HUES6 (cell line): ENCODE data around the gene VEZT.

Experiments used
- H3K27ac ChIP-seq: 2 replicates; pipeline ENCODE4 v1.7.0; 2013; ENCODE audit warnings: low read depth, mild to moderate bottlenecking, low read length, inconsistent platforms
- H3K27me3 ChIP-seq: 2 replicates; pipeline ENCODE4 v1.6.1; 2013; ENCODE audit warnings: low read length; ENCODE audit not compliant: control insufficient read depth, insufficient read depth
- H3K36me3 ChIP-seq: 2 replicates; pipeline ENCODE4 v1.6.1; 2013; ENCODE audit warnings: low read length; ENCODE audit not compliant: control insufficient read depth, insufficient read depth
- H3K4me1 ChIP-seq: 2 replicates; pipeline ENCODE4 v1.6.1; 2013; ENCODE audit warnings: low read length; ENCODE audit not compliant: control insufficient read depth, insufficient read depth
- H3K4me3 ChIP-seq: 2 replicates; pipeline ENCODE4 v1.5.1; 2013; ENCODE audit warnings: low read depth, low read length
- H3K9ac ChIP-seq: one replicate; pipeline ENCODE4 v1.6.1; 2013; ENCODE audit warnings: mild to moderate bottlenecking, low read length
- H3K9me3 ChIP-seq: 2 replicates; pipeline ENCODE4 v1.6.1; 2013; ENCODE audit warnings: low read depth, low read length; ENCODE audit not compliant: control insufficient read depth, insufficient read depth

Gene VEZT

GRCh38 chr12:95201056-95201670 is 16.4 kb upstream of the VEZT start:
- H3K9ac ChIP-seq = no peak overlapping the region
- H3K9me3 ChIP-seq = no peaks in the 10 kb centered on the region
- peak overlapping the region; percentile 16; the same call in 1 of the 2 replicates for H3K27ac ChIP-seq
- H3K36me3 ChIP-seq = no peaks in the 10 kb centered on the region
- no peak overlapping the region; the same call in 1 of the 2 replicates for H3K4me3 ChIP-seq
- H3K27me3 ChIP-seq = no peaks in the 10 kb centered on the region
- peaks cover 69% of the 10 kb centered on the region for H3K4me1 ChIP-seq

DNA sequence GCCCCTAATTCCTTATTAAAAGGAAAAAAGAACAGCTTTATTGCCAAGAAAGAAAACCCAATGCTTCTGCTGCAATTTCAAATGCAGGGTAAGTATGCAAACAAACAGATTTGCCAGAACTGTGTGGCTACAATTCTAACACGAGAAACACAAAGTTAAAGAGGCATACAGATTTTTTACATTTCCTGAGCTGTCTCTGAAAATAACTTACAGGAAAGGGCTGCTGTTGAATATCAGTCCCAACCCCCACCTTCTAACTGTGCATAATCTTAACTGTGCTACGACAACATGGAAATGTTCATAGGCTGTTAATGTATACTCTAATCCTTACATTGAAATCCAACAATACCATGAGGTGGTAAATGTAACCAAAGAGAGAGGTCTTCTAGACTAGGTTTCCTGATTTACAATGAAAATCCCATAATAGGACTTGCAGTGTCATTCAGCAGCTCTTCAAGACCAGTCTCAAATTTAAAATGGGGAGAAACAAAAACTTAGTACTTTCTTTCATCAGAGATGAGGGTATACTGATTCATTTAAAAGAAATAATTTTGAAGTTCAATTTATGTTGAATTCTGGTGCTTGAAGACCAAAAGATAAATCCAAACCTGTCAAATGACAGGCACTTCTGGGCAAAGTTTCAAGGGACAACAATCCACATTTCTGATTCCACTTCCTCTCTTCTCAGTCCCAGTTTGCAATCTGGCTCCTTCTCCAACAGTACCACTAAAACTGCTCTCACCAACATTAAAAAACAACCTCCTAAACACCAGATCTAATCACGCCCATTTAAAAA is 14.7 kb upstream of the VEZT start:
- peaks cover 76% of the 10 kb centered on the region for H3K4me1 ChIP-seq

DNA sequence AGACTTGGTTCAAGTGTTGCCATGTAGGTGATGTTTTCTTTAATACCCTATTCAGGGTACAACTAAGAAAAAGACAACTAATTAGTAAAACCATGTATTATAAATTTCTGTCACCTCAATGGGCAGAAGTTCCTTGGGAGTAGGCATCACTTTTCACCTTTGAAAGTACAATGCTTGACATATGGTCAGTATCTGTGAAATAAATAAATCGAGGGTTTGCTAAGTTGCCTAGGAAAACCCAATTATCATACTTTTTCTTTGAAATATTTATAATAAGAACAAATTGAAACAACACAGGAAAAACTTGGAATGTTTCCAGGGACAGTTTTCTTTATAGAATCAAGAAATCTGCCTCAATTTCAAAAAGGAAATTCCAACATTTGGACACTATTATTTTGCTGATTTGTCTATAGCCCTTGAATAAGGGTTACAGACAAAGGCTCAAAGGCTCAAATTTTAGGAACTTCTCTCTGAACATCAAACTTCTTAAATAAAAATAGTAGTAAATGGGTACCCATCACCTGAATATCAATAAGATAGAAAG is 14.0 kb upstream of the VEZT start:
- Histone ChIP-seq H3K4me3 (peak overlapping the region; percentile 23; the same call in 1 of the 2 replicates), H3K4me1 (peaks cover 80% of the 10 kb centered on the region), H3K36me3 (peaks cover 1% of the 10 kb centered on the region; the same call in 1 of the 2 replicates), H3K9me3 (no peaks in the 10 kb centered on the region), H3K27ac (peak overlapping the region; percentile 69; the same call in 1 of the 2 replicates), H3K27me3 (no peaks in the 10 kb centered on the region), H3K9ac (peak overlapping the region; percentile 5)

More for the DNA sequence above, 14.7 kb upstream of the VEZT start:
- H3K27me3 ChIP-seq = no peaks in the 10 kb centered on the region
- peak overlapping the region; percentile 55 for H3K27ac ChIP-seq
- no peaks in the 10 kb centered on the region for H3K36me3 ChIP-seq
- no peak overlapping the region for H3K4me3 ChIP-seq
- peak overlapping the region; percentile 5 for H3K9ac ChIP-seq
- no peaks in the 10 kb centered on the region for H3K9me3 ChIP-seq

DNA sequence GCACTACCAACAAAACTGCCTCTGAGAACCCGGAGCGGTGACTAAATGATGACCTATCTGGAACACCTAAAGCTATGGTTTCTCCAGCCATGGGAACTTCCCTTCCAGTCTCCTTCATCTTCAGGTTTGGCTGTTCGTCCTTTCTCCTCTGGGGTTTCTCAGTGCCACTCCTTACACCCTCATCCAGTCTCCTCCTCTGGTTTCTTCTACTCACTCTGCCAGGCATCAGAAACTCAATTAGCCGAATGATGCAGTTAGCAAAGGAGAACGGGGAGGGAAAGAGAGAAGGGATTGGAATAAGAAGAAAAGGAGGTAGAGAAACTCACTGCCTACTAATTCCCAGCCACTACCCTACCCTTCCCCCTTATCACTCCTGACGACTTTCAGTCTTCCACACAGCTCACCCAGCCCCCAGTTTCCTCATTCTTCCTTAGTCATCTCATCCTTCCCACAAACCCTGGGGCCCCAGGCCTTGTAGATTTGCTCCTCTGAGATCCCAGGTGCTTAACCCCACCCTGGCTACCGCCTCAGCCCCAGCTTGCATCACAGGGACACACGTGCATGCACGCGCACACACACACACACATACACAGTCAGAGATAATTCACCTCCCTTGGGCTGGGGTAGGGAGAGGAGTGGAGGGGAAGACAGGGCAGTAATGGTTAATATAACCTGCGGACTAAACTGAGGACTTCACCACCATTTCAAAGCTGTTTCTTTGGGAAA is 13.3 kb upstream of the VEZT start:
- Histone ChIP-seq H3K27me3 (no peaks in the 10 kb centered on the region), H3K4me3 (peak overlapping the region; percentile 23; the same call in 1 of the 2 replicates), H3K4me1 (peaks cover 80% of the 10 kb centered on the region), H3K9me3 (no peaks in the 10 kb centered on the region), H3K27ac (peak overlapping the region; percentile 69; the same call in 1 of the 2 replicates), H3K36me3 (peaks cover 3% of the 10 kb centered on the region; the same call in 1 of the 2 replicates), H3K9ac (peak overlapping the region; percentile 50)

DNA sequence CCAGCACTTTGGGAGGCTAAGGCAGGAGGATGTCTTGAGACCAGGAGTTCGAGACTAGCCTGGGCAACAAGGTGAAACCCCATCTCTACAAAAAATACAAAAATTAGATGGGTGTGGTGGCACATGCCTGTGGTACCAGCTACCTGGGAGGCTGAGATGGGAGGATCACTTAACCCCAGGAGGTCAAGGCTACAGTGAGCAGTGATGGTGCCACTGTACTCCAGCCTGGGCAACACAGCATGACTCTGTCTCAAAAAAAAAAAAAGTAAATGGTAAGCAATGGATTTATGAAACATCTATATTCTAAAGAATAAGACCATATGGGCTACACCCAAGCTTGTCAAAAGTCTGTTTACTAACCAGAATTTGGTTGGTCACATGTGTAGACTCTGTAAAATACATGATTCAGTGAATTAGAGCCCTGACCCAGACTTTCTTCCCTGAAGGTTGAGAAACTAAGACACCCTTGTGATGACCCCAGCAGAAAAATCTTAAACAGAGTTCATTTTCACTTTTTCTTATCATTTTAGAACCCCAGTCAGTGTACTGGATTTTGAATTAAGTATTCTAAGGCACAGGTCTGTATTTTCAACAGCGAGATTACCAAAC is 12.5 kb upstream of the VEZT start:
- Histone ChIP-seq H3K27me3 (no peaks in the 10 kb centered on the region), H3K36me3 (peaks cover 3% of the 10 kb centered on the region; the same call in 1 of the 2 replicates), H3K9ac (peak overlapping the region; percentile 50), H3K9me3 (no peaks in the 10 kb centered on the region), H3K27ac (peak overlapping the region; percentile 69), H3K4me1 (peaks cover 83% of the 10 kb centered on the region), H3K4me3 (no peak overlapping the region)

DNA sequence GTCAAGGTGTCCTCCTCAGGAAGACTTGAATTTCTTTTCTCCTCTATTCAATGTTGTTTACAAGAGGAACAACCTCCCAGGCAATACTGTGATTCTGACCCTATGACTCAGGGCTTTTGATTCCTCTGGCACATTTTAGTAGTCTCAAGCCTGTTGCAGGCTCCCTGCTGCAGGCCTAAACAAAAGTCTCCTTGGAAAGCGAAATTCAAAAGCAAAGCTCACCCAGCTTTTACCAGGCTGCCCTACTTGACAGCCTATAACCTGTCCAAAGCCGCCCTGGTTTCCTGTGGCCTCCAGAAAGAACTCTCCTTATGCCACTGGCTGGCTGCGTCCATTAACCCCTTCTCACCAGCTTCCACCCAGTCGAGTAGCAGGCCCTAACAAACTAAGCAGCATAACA is 11.9 kb upstream of the VEZT start:
- peaks cover 7% of the 10 kb centered on the region; the same call in 1 of the 2 replicates for H3K36me3 ChIP-seq
- peak overlapping the region; percentile 27 for H3K9ac ChIP-seq
- H3K27ac ChIP-seq = peak overlapping the region; percentile 69
- peaks cover 81% of the 10 kb centered on the region for H3K4me1 ChIP-seq
- peak overlapping the region; percentile 1; the same call in 1 of the 2 replicates for H3K4me3 ChIP-seq
- no peaks in the 10 kb centered on the region for H3K9me3 ChIP-seq
- no peaks in the 10 kb centered on the region for H3K27me3 ChIP-seq

- Histone ChIP-seq H3K27ac (peak overlapping the region; percentile 70), H3K4me3 (no peak overlapping the region), H3K4me1 (peaks cover 70% of the 10 kb centered on the region), H3K36me3 (peaks cover 12% of the 10 kb centered on the region; the same call in 1 of the 2 replicates), H3K9me3 (no peaks in the 10 kb centered on the region), H3K27me3 (no peaks in the 10 kb centered on the region), H3K9ac (no peak overlapping the region)
Observed at GRCh38 chr12:95206916-95207315, 10.7 kb upstream of the VEZT start.

- Histone ChIP-seq H3K9me3 (no peaks in the 10 kb centered on the region), H3K9ac (no peak overlapping the region), H3K36me3 (peaks cover 12% of the 10 kb centered on the region; the same call in 1 of the 2 replicates), H3K4me3 (no peak overlapping the region), H3K4me1 (peaks cover 70% of the 10 kb centered on the region), H3K27me3 (no peaks in the 10 kb centered on the region), H3K27ac (peak overlapping the region; percentile 70)
Observed at GRCh38 chr12:95207407-95207806, 10.2 kb upstream of the VEZT start.

DNA sequence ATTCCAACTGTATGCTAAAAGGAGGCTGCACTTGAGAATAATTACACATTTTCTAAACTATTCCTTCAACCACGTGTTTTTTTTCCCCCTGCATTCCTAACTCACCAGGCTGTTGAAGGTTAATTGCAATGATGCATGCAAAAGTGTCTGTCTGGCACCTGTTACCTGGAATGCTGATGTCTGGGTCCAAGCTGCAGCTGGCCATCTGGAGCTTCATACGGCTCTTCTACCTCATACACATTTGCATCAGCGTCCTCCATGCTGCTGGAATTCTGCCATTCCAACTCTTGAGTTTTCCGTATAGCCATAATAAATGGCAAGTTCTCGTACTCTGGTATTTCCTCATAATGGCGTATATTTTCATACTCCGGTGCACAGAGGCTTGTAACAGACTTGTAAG is 8.9 kb upstream of the VEZT start:
- Histone ChIP-seq H3K27me3 (no peaks in the 10 kb centered on the region), H3K9me3 (no peaks in the 10 kb centered on the region), H3K4me3 (no peak overlapping the region), H3K36me3 (peaks cover 12% of the 10 kb centered on the region; the same call in 1 of the 2 replicates), H3K4me1 (peaks cover 58% of the 10 kb centered on the region), H3K27ac (no peak overlapping the region), H3K9ac (no peak overlapping the region)

DNA sequence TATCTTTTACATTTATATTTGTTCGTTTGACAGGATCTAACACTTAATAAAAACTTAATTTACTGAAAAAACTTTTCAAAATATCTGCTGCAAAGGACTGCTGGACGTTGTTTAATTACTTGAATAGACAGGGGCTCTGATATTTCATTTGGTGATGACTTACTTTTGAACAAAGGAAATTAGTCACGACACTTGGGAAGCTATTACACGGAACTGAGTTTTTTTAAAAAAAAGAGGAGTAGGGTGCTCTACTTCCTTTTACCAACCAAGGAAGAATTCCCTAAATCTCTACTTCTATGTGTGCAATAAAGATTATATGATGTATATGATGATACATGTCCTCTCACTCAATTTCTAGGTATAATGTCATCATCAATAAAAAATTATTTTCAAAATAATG is 5.0 kb upstream of the VEZT start:
- Histone ChIP-seq H3K4me1 (peaks cover 38% of the 10 kb centered on the region), H3K27me3 (no peaks in the 10 kb centered on the region), H3K9me3 (no peaks in the 10 kb centered on the region), H3K9ac (no peak overlapping the region), H3K36me3 (peaks cover 12% of the 10 kb centered on the region; the same call in 1 of the 2 replicates), H3K27ac (no peak overlapping the region), H3K4me3 (no peak overlapping the region)
